ENCODE results near the gene NGRN. TPM values are rescaled to one million over a fixed set of nuclear protein-coding genes. Genes with fewer than 3 reads are reported as not detected.

The NGRN gene, protein sequence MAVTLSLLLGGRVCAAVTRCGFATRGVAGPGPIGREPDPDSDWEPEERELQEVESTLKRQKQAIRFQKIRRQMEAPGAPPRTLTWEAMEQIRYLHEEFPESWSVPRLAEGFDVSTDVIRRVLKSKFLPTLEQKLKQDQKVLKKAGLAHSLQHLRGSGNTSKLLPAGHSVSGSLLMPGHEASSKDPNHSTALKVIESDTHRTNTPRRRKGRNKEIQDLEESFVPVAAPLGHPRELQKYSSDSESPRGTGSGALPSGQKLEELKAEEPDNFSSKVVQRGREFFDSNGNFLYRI
- 10 to 100 TPM; 20.2 to 32.1 (median 26.0) TPM for polyA plus RNA-seq

DNA sequence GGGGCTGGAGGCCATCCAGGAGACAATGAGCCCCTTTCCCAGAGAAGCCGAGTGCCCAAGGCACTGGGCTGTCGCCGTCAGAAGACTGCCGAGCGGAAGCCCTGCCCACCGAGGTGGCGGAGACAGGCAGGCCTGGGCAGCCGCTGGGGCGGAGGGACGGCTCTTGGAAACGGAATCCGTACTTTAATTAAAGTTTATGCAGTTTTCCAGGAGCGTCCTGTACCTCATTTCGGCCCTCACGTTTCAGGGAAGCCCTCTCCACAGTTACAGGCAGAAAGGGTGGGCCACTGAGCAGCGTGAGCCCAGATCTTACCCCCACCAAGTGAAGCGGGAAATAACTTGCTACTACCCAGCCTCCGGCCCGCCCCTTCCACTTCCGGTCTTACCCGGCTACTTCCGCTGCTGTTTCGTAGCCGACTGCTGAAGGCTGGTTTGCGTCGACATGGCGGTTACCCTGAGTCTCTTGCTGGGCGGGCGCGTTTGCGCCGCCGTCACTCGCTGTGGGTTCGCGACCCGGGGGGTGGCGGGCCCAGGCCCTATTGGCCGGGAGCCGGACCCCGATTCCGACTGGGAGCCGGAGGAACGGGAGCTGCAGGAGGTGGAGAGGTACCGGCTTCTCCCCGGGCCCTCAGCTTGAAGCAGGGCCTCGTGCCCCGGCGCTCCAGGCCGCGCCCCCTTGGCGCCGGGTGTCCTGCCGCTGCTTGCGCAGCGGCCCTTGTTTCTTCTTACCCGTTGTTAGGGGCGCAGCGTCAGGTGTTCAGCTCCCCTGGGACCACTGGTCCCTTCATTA, at the start of gene NGRN:
TSS of gene NGRN (plus strand) at position 402 of the 790 bp plus-strand sequence. CDS start at position 443, 41 bp downstream.
- H3K36me3 Mint-ChIP-seq: peaks cover 7 to 16% (median 13%) of the 10 kb centered on the region in 3 donors
- DNase-seq: peak; percentile 93 to 94 (median 94)
- peaks cover 44 to 60% of the 10 kb centered on the region in 2 donors for H3K4me1 Mint-ChIP-seq
- peak within 1 kb of the TSS; percentile 94 to 97 (median 94) for H3K4me3 Mint-ChIP-seq
- H3K27ac Mint-ChIP-seq: peak within 1 kb of the TSS; percentile 96 to 99 (median 98)
- no peaks in the 10 kb centered on the region for H3K9me3 Mint-ChIP-seq
- H3K27me3 Mint-ChIP-seq (ENCODE audit: low read depth in 3 of 3): peaks cover 0 to 8% (median 8%) of the 10 kb centered on the region in 3 donors

DNA sequence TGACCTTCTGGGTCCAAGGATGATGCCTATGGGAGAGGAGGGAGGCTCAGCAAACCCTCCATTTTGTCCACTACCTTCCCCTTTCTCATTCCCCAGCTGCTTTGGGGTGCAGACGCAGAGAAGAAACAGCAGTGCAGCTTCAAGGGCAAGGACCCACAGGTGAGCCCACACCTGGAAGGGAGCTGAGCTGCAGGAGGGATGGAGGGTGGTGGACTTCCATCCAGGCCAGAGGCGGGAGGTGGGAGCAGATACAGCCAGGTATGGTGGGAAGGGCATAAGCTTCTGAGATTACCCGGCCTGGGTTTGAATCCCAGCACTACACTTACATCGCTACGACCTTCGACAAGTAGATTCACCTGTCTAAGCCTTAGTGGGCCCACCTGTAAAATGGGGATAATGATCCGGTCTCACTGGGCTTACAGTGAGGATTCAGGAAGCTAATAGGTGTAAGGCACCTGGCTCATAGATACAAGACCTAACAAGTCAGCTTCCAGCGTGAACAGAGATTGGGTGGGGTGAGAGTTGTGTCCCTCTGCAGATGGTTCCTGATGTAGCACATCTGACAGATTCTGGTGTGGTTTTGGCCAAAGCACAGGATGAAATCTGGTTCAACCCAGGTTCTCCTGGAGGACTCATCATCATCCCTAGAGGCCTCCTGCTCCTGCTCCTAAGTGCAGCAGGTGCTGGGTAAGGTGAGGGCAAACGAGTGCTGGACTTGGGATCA, 47.6 kb upstream of the NGRN start:
- H3K4me3 Mint-ChIP-seq: no peak overlapping the region
- no peak for DNase-seq
- peaks cover 0 to 9% (median 0%) of the 10 kb centered on the region in 3 donors for H3K36me3 Mint-ChIP-seq
- H3K4me1 Mint-ChIP-seq: peaks cover 7 to 11% of the 10 kb centered on the region in 2 donors
- no peak overlapping the region for H3K27ac Mint-ChIP-seq
- peaks cover 0 to 2% (median 0%) of the 10 kb centered on the region in 3 donors for H3K27me3 Mint-ChIP-seq (ENCODE audit: low read depth in 3 of 3)
- H3K9me3 Mint-ChIP-seq: no peaks in the 10 kb centered on the region

DNA sequence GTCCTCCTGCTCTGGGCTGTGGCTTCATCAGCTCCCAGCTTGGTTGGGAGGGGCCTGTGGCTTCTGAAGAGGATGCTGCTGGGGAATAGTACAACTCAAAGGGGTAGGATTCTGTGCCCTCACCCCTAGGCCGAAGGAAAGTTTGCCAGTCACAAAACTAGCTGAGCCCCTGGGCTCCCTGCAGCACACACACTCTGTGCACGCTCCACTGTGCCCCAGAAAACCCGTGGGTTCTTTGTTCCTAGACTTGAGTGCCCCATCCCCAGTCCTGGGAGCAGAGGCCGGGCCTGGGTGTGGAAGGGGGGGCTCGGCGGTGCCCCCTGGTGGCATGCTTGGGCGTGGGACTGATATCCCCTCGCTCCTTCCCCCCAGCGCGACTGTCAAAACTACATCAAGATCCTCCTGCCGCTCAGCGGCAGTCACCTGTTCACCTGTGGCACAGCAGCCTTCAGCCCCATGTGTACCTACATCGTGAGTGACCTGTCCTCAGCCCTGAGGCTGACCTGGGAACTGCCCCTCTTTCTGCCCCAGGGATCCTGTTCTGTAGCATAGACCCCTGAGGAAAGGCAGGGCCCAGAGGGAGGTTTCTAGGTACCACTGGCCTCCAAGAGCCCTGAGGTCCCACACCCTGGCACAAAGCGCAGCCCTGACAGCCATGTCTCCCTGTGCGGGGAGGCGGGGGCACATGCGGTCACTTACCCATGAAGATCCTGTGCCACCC, 45.9 kb upstream of the NGRN start:
- DNase-seq: peak; percentile 40 to 49 (median 48)
- H3K4me1 Mint-ChIP-seq: peaks cover 6 to 10% of the 10 kb centered on the region in 2 donors
- H3K27ac Mint-ChIP-seq: peak overlapping the region in 1 of 6 donors; percentile 14
- H3K36me3 Mint-ChIP-seq: peaks cover 0 to 9% (median 8%) of the 10 kb centered on the region in 3 donors
- no peaks in the 10 kb centered on the region for H3K9me3 Mint-ChIP-seq
- H3K27me3 Mint-ChIP-seq (ENCODE audit: low read depth in 3 of 3): peaks cover 0 to 2% (median 0%) of the 10 kb centered on the region in 3 donors
- H3K4me3 Mint-ChIP-seq: no peak overlapping the region

DNA sequence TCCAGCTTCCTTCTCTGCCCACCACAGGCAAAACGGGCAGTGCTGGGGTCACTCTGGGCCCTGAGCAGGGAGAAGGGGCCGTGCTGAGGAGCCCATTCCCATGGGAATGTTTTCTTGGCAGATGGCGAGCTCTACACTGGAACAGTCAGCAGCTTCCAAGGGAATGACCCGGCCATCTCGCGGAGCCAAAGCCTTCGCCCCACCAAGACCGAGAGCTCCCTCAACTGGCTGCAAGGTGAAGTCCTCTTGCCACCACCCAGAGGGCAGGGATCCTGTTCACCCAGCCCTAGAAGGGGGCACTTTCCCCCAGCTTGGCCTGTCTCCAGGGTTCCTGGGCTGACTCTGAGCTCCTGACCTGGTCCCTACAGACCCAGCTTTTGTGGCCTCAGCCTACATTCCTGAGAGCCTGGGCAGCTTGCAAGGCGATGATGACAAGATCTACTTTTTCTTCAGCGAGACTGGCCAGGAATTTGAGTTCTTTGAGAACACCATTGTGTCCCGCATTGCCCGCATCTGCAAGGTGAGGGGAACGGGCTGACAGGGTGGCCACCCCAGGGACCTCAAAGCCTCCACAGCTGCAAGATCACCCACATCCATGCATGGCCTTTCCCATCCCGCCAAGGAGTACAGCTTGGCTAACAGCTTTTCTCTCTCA, 44.1 kb upstream of the NGRN start:
- Mint-ChIP-seq H3K4me1 (peaks cover 1 to 2% of the 10 kb centered on the region in 2 donors), H3K4me3 (no peak overlapping the region), H3K9me3 (no peaks in the 10 kb centered on the region), H3K27me3 (ENCODE audit: low read depth in 3 of 3) (no peaks in the 10 kb centered on the region), H3K36me3 (peaks cover 3 to 13% (median 5%) of the 10 kb centered on the region in 3 donors), H3K27ac (no peak overlapping the region)
- no peak for DNase-seq

DNA sequence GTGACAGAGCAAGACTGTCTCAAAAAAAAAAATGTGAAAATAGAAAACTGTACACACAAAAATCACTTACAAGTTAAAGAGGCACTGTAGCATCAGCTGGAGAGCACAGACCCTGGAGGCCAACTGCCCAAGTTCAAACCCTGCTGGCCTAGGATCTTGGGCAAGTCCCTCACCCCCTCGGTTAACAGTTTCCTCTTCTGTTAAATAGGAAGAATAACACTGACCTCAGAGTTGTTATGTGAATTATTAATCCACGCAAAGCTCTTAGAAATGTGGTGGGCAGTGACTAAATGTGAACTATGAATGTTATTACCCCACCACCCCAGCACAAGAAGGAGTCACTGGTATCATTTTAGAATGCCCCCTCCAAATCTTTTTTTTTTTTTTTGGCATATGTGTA, 42.9 kb upstream of the NGRN start:
- H3K27ac Mint-ChIP-seq: no peak overlapping the region
- no peak overlapping the region for H3K4me3 Mint-ChIP-seq
- peaks cover 0 to 2% of the 10 kb centered on the region in 2 donors for H3K4me1 Mint-ChIP-seq
- H3K27me3 Mint-ChIP-seq (ENCODE audit: low read depth in 3 of 3): no peaks in the 10 kb centered on the region
- no peaks in the 10 kb centered on the region for H3K9me3 Mint-ChIP-seq
- DNase-seq: no peak
- peaks cover 3 to 13% (median 5%) of the 10 kb centered on the region in 3 donors for H3K36me3 Mint-ChIP-seq

DNA sequence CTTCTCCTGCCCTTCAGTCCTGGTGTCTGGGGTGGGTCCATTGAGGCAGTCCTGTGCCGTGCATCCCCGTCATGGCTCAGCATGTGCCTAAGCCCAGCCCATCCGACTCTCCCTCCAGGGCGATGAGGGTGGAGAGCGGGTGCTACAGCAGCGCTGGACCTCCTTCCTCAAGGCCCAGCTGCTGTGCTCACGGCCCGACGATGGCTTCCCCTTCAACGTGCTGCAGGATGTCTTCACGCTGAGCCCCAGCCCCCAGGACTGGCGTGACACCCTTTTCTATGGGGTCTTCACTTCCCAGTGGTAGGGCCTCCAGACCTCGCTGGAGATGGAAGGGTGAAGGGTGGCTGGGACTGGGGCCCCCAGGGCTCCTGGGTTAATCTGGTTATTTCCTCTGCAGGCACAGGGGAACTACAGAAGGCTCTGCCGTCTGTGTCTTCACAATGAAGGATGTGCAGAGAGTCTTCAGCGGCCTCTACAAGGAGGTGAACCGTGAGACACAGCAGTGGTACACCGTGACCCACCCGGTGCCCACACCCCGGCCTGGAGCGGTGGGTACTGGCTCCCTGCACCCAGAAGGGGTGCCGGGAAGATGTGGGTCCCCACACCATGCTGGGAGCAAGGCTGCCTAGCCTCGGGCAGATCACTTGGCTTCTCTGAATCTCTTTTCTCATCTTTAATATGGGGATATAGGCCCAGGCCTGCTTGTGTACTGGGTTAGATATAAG, 41.9 kb upstream of the NGRN start:
- Mint-ChIP-seq H3K27ac (no peak overlapping the region), H3K4me3 (no peak overlapping the region), H3K27me3 (ENCODE audit: low read depth in 3 of 3) (peaks cover 0 to 3% (median 0%) of the 10 kb centered on the region in 3 donors), H3K36me3 (peaks cover 3 to 14% (median 5%) of the 10 kb centered on the region in 3 donors), H3K9me3 (no peaks in the 10 kb centered on the region), H3K4me1 (peaks cover 0 to 1% of the 10 kb centered on the region in 2 donors)
- no peak for DNase-seq

DNA sequence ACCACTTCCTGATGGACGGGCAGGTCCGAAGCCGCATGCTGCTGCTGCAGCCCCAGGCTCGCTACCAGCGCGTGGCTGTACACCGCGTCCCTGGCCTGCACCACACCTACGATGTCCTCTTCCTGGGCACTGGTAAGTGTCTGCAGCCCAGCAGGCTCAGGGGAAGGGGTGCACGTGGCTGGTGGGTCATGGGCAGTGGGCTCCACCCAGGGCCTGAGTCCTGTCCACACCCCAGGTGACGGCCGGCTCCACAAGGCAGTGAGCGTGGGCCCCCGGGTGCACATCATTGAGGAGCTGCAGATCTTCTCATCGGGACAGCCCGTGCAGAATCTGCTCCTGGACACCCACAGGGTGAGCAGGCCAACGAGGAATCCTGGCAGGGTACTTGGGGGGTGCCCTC, 40.4 kb upstream of the NGRN start:
- no peak overlapping the region for H3K27ac Mint-ChIP-seq
- no peaks in the 10 kb centered on the region for H3K9me3 Mint-ChIP-seq
- H3K36me3 Mint-ChIP-seq: peaks cover 2 to 27% (median 3%) of the 10 kb centered on the region in 3 donors
- DNase-seq: no peak
- no peak overlapping the region for H3K4me3 Mint-ChIP-seq
- H3K4me1 Mint-ChIP-seq: peaks cover 12% of the 10 kb centered on the region in 2 donors
- peaks cover 1 to 9% (median 6%) of the 10 kb centered on the region in 3 donors for H3K27me3 Mint-ChIP-seq (ENCODE audit: low read depth in 3 of 3)

DNA sequence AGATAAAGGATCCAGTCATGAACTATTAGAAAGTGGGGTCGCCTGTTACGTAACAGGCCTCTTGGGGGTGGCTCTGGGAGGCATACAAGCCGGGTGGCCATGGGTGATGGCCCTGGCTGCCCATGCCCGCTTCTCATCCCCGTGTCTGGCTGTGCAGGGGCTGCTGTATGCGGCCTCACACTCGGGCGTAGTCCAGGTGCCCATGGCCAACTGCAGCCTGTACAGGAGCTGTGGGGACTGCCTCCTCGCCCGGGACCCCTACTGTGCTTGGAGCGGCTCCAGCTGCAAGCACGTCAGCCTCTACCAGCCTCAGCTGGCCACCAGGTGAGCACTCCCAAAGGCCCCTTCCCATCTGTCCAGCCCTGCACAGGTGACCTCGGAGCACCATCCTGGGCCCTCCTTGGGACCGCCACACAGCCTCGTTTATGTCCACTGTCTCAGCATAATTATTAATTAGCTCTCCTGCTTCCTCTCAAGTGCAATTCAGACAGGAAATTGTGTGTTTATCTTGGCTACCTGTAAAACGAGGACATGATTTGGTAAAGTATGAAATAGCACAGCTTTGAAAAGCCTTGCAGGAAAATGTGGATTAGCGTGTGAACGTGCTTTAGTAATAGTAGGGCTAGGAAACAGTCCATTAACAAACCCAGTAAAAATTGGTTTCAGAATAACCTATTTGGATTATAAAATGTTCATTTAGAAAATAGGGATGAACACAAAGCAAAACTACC, 39.8 kb upstream of the NGRN start:
- Mint-ChIP-seq H3K4me1 (peaks cover 18% of the 10 kb centered on the region in 2 donors), H3K27me3 (ENCODE audit: low read depth in 3 of 3) (peaks cover 3 to 11% (median 6%) of the 10 kb centered on the region in 3 donors), H3K36me3 (peaks cover 3 to 28% (median 3%) of the 10 kb centered on the region in 3 donors), H3K27ac (no peak overlapping the region), H3K4me3 (no peak overlapping the region), H3K9me3 (no peaks in the 10 kb centered on the region)
- no peak for DNase-seq

DNA sequence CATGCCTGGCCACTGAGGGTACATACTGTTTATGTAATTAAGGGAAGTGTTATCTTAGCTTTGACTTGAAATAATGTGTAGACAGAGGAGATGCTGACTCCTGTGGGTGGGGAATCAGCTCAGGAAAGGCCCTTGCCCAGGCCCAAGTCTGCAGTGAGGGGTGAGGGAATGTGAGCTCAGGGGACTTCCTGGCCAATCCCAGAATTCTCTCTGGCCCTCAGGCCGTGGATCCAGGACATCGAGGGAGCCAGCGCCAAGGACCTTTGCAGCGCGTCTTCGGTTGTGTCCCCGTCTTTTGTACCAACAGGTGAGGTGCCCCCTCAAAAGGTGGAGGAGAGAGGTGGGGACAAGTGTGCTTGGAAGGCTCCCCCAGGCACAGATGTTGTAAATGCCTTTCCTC, 38.1 kb upstream of the NGRN start:
- Mint-ChIP-seq H3K27ac (peak overlapping the region in 2 of 6 donors; percentile 7 to 28), H3K4me3 (no peak overlapping the region)
- no peak for DNase-seq

DNA sequence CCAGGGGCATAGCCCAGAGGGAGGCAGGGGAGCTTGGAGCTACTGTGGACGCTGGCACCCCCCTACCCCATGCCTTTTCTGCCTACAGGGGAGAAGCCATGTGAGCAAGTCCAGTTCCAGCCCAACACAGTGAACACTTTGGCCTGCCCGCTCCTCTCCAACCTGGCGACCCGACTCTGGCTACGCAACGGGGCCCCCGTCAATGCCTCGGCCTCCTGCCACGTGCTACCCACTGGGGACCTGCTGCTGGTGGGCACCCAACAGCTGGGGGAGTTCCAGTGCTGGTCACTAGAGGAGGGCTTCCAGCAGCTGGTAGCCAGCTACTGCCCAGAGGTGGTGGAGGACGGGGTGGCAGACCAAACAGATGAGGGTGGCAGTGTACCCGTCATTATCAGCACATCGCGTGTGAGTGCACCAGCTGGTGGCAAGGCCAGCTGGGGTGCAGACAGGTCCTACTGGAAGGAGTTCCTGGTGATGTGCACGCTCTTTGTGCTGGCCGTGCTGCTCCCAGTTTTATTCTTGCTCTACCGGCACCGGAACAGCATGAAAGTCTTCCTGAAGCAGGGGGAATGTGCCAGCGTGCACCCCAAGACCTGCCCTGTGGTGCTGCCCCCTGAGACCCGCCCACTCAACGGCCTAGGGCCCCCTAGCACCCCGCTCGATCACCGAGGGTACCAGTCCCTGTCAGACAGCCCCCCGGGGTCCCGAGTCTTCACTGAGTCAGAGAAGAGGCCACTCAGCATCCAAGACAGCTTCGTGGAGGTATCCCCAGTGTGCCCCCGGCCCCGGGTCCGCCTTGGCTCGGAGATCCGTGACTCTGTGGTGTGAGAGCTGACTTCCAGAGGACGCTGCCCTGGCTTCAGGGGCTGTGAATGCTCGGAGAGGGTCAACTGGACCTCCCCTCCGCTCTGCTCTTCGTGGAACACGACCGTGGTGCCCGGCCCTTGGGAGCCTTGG, 37.4 kb upstream of the NGRN start:
- Mint-ChIP-seq H3K27me3 (ENCODE audit: low read depth in 3 of 3) (peaks cover 19 to 25% (median 20%) of the 10 kb centered on the region in 3 donors), H3K4me3 (no peak overlapping the region), H3K4me1 (peaks cover 42% of the 10 kb centered on the region in 2 donors), H3K36me3 (peaks cover 7 to 37% (median 10%) of the 10 kb centered on the region in 3 donors), H3K27ac (peak overlapping the region in 3 of 6 donors; percentile 36 to 76 (median 40)), H3K9me3 (no peaks in the 10 kb centered on the region)
- no peak for DNase-seq

More for the DNA sequence above, 38.1 kb upstream of the NGRN start:
- H3K36me3 Mint-ChIP-seq: peaks cover 7 to 37% (median 10%) of the 10 kb centered on the region in 3 donors
- peaks cover 34% of the 10 kb centered on the region in 2 donors for H3K4me1 Mint-ChIP-seq
- H3K27me3 Mint-ChIP-seq (ENCODE audit: low read depth in 3 of 3): peaks cover 14 to 21% (median 16%) of the 10 kb centered on the region in 3 donors
- no peaks in the 10 kb centered on the region for H3K9me3 Mint-ChIP-seq

DNA sequence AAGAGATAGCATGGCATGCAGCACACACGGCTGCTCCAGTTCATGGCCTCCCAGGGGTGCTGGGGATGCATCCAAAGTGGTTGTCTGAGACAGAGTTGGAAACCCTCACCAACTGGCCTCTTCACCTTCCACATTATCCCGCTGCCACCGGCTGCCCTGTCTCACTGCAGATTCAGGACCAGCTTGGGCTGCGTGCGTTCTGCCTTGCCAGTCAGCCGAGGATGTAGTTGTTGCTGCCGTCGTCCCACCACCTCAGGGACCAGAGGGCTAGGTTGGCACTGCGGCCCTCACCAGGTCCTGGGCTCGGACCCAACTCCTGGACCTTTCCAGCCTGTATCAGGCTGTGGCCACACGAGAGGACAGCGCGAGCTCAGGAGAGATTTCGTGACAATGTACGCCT, 36.5 kb upstream of the NGRN start:
- no peak for DNase-seq
- no peaks in the 10 kb centered on the region for H3K9me3 Mint-ChIP-seq

More for the DNA sequence above, 36.5 kb upstream of the NGRN start:
- Mint-ChIP-seq H3K36me3 (peaks cover 7 to 33% (median 10%) of the 10 kb centered on the region in 3 donors), H3K27me3 (ENCODE audit: low read depth in 3 of 3) (peaks cover 19 to 27% (median 24%) of the 10 kb centered on the region in 3 donors), H3K27ac (peak overlapping the region; percentile 99 to 100 (median 99)), H3K4me1 (peaks cover 43% of the 10 kb centered on the region in 2 donors), H3K4me3 (no peak overlapping the region)

Measured in immature natural killer cell (primary cell).